DMS79 treated with DMSO at 0.1 percent for 48 hours (cell line): ENCODE results near the gene PLA2G15.

Experiments used
- DNase-seq: peaks from one replicate; lab custom pipeline; 2025; lab: John Stamatoyannopoulos, UW

Gene PLA2G15

GRCh38 chr16:68233085-68233834, 11.9 kb upstream of the PLA2G15 start:
- DNase-seq: no peak

GRCh38 chr16:68233835-68234187, 11.4 kb upstream of the PLA2G15 start:
- DNase-seq: no peak

GRCh38 chr16:68234188-68235107, 10.7 kb upstream of the PLA2G15 start:
- DNase-seq: peak; percentile 80

- DNase-seq: no peak
These were observed 9.9 kb upstream of the PLA2G15 start for GRCh38 chr16:68235108-68235886.

GRCh38 chr16:68235887-68236136, 9.4 kb upstream of the PLA2G15 start, which contains the start of gene ESRP2:
Gene ESRP2, minus strand, starts transcription at chr16:68236127. Its CDS starts 82 bp downstream, at chr16:68236045.
- no peak for DNase-seq

DNA sequence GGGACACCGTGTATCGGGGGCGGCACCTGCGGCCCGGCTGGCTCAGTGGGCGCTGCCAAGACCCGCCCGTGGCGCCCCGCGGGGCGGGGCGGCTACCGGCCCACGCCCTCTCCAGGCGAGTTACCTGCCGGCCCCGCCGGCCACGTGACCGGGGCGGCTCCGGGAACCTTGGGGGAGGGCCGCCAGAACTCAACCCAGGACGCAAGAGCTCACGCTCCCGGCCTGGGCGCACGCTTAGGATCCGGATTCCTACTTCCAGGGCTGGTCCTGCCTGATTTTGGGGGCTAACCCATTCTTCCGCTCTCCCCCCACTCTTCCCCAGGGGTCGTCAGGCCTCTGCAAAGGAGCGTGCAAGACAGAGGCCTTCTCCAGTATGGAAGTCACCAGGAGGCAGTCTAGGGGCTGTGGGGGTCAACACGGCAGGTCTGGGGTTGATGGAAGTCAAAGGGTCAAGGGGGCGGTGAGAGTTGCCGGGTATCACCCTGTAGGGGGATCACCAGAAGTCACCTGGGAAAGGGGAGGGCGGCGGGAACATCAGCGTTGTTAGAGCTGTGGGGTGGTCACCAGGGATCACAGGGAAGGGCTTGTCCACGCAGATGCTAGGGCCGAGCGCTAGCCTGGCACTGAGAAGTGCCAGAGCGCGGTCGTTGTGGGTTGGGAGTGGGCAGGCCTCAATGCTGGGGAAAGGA, 8.9 kb upstream of the PLA2G15 start:
- peak; percentile 22 for DNase-seq

- no peak for DNase-seq
These were observed 8.3 kb upstream of the PLA2G15 start for GRCh38 chr16:68236826-68237242.

- peak; percentile 69 for DNase-seq
These were observed 7.7 kb upstream of the PLA2G15 start for GRCh38 chr16:68237243-68238028.

GRCh38 chr16:68238029-68238345, 7.2 kb upstream of the PLA2G15 start:
- no peak for DNase-seq

GRCh38 chr16:68242085-68242484, 3.1 kb upstream of the PLA2G15 start:
- no peak for DNase-seq

GRCh38 chr16:68242926-68243858, 2.0 kb upstream of the PLA2G15 start:
- no peak for DNase-seq

GRCh38 chr16:68244481-68244902, 681 bp upstream of the PLA2G15 start:
- no peak for DNase-seq

- no peak for DNase-seq
These were observed 948 bp downstream of the PLA2G15 start for GRCh38 chr16:68246121-68246520.

DNA sequence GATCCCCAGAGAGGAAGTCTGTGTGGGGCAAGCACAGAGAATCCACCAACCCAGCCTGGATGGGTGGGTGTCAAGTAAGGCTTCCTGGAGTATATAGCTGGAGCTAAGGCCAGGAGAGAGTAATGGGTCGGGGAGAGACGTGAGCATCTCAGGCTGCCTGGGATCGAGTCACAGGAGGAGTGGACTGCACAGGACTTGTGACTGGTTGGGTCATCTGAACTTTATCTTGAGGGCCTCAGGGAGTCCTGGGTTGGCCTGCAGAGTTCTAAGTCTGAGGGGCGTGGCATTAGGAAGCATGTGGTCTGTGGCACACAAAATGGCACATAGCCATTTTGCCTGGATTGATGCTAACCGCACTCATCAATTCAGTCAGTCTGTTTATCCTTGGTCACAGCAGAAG, 1.5 kb downstream of the PLA2G15 start:
- no peak for DNase-seq

DNA sequence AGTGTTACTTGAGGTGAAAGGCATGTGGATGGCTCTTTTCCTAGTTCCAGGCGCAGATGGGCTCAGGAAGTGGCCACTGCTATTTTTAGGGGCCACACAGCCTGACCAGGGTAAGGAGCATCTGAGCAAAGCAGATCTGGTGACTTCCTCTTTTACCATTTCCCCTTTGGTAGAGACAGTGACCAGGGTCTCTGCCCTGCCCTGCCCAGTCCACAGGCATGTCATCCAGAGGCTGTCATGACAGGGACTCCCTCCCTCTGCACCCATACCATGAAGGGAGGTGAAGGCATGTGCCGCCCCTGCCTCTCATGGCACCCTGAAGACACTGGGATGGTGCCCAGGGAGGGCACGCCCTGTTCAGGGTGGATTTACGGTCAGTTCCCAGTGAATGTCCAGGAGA, 2.2 kb downstream of the PLA2G15 start:
- DNase-seq: no peak

DNA sequence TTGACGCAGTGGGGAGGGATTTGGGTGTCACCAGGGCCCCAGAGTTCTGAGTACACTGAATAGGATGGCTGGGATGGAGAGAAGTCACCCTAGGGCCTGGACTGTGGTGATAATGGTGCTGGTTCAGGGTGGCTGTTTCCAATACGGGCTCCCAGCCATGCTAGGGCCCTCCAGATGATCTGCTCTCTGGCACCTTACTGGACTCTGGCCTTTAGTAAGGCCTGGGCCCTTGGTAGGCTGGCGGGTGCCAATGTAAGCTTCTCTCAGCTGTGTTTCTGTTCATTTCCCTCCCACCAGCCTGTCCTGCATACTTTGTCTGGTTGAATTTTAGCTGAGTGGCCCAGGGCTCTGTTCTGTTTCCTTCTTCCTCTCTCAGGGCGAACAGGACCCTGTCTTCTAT, 2.8 kb downstream of the PLA2G15 start:
- DNase-seq: no peak

- DNase-seq: no peak
These were observed 4.2 kb downstream of the PLA2G15 start for GRCh38 chr16:68249371-68249770.

DNA sequence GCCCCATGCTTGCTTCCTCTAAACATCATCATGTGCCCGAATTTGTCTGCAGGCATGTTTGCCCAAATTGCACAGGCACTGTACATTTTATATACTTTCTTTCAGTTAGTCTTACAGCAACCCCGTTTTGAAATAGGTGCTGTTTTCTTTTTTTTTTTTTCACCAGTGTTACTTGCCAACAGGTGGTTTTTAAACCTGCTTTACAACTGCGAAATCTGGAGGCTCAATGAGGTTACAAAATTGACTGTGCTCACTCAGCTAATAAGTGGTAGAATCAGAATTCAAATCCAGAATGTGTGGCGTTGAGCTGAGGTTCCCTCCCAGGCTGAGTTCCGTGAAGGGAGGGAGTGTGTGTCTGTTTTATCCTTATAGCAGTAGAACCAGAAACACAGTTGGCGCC, 5.8 kb downstream of the PLA2G15 start:
- no peak for DNase-seq

- DNase-seq: no peak
These were observed 6.7 kb downstream of the PLA2G15 start for GRCh38 chr16:68251832-68252231.

- DNase-seq: no peak
These were observed 7.2 kb downstream of the PLA2G15 start for GRCh38 chr16:68252383-68252782.
